ENCODE results near the gene SMPX. TPM values are rescaled to one million over a fixed set of nuclear protein-coding genes. Genes with fewer than 3 reads are reported as not detected.

SMPX gene
- total and polyA plus RNA-seq, 7 donors, result 0.89 to 111 (median 25.5) TPM; not detected in 1

DNA sequence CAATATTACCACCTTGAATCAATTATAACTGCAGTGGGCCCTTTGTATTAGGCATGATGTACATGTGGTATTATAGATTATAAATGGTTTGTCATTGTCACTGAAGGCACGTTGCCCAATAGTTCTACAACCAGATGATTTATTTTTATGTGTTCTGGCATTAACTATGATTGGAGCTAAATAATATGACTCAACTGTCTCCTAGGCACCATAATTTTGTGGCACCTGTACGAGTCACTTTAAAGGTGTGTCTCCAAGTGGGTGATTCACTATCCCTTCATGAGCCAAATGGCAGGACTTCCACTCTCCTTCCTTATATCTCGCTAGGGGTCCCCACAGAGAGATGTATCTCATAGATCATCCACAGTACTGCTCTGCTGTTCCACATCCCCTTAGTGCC lies 6.1 kb upstream of the SMPX start:
- no peaks in the 10 kb centered on the region for H3K9me3 ChIP-seq
- H3K27ac ChIP-seq, result no peak overlapping the region
- no peak overlapping the region for H3K4me3 ChIP-seq
- 53 to 72% methylated on average over 3 of the region's 3 CpGs for WGBS, 2 donors
- TF ChIP-seq CTCF (IDR thresholded peaks at IDR 0.05) (no peak), POLR2A (IDR thresholded peaks at IDR 0.05) (no peak), POLR2AphosphoS5 (IDR thresholded peaks at IDR 0.05) (no peak), EP300 (IDR thresholded peaks at IDR 0.05) (no peak)
- intact Hi-C loops (cut with DNase I), result no loop called here
- DNase-seq, result no peak
- H3K4me1 ChIP-seq, result no peaks in the 10 kb centered on the region
- no peaks in the 10 kb centered on the region for H3K36me3 ChIP-seq
- H3K27me3 ChIP-seq, result no peaks in the 10 kb centered on the region

- intact Hi-C loops (cut with DNase I), result loop anchor here (10.0 kb wide), 1 partner anchor 206 kb away; no protein-coding TSS in a partner anchor
- 78 to 83% methylated on average over 1 of the region's 1 CpG for WGBS, 2 donors
- H3K4me3 ChIP-seq, result peak overlapping the region in 1 of 4 donors; percentile 47
Observed at GRCh38 chrX:21758488-21758887, 572 bp upstream of the SMPX start.

DNA sequence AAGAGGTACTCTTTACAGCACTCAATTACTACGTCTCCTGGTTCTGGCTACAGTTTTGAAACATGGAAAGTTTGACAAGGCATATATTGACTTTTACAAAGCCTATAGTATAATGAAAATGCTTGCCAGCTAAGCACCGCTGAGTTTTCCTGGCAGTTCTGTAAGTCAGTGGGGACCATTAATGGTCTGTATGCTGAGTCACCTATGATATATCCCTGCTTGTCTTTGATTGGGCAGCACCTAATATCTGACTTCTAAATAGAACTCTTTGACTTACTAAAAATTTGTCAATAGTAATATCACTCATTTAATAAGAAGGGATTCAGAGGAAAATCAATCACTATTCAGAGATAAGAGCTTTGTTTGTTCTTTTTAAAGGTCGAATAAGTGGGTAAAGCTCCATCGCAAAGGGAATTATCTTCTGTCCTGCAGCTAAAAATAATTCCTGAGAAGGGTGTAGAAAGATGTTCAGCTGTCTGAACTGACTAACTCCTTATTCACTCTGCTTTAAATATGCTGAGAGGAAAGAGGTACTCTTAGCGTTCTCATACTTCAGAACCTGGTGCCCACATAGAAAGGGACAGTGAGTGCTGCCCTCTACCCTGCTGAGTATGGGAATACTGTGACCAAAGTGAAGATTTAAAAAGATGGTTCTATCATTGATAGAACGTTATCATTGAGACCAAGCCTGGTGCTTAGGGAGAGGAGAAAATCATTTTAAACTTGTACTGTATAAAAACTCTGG lies 959 bp downstream of the SMPX start:
- intact Hi-C loops (cut with DNase I), result loop anchor here (10.0 kb wide), 1 partner anchor 208 kb away; no protein-coding TSS in a partner anchor
- Histone ChIP-seq H3K4me3 (peak overlapping the region; percentile 13 to 47 (median 43)), H3K36me3 (no peaks in the 10 kb centered on the region), H3K9me3 (no peaks in the 10 kb centered on the region), H3K27ac (peak overlapping the region in 3 of 4 donors; percentile 64 to 75 (median 74)), H3K4me1 (peaks cover 0 to 4% (median 0%) of the 10 kb centered on the region in 4 donors), H3K27me3 (no peaks in the 10 kb centered on the region)
- no peak for DNase-seq
- TF ChIP-seq POLR2AphosphoS5 (IDR thresholded peaks at IDR 0.05) (no peak), CTCF (IDR thresholded peaks at IDR 0.05) (no peak), POLR2A (IDR thresholded peaks at IDR 0.05) (no peak), EP300 (IDR thresholded peaks at IDR 0.05) (no peak)
- 81 to 83% methylated on average over 6 of the region's 6 CpGs for WGBS, 2 donors

More at GRCh38 chrX:21758488-21758887, 572 bp upstream of the SMPX start:
- H3K36me3 ChIP-seq, result no peaks in the 10 kb centered on the region
- H3K27me3 ChIP-seq, result no peaks in the 10 kb centered on the region
- no peak for DNase-seq
- TF ChIP-seq POLR2A (IDR thresholded peaks at IDR 0.05) (no peak), EP300 (IDR thresholded peaks at IDR 0.05) (no peak), CTCF (IDR thresholded peaks at IDR 0.05) (no peak), POLR2AphosphoS5 (IDR thresholded peaks at IDR 0.05) (no peak)
- peaks cover 0 to 4% (median 0%) of the 10 kb centered on the region in 4 donors for H3K4me1 ChIP-seq
- H3K27ac ChIP-seq, result peak overlapping the region; percentile 53 to 75 (median 69)
- no peaks in the 10 kb centered on the region for H3K9me3 ChIP-seq

GRCh38 chrX:21749924-21750323 lies 8.0 kb downstream of the SMPX start:
- peaks cover 0 to 6% (median 0%) of the 10 kb centered on the region in 4 donors for H3K4me1 ChIP-seq
- TF ChIP-seq EP300 (IDR thresholded peaks at IDR 0.05) (no peak), CTCF (IDR thresholded peaks at IDR 0.05) (no peak), POLR2A (IDR thresholded peaks at IDR 0.05) (no peak), POLR2AphosphoS5 (IDR thresholded peaks at IDR 0.05) (no peak)
- no peak overlapping the region for H3K4me3 ChIP-seq
- H3K9me3 ChIP-seq, result no peaks in the 10 kb centered on the region
- no peak overlapping the region for H3K27ac ChIP-seq
- 93 to 100% methylated on average over 1 of the region's 1 CpG for WGBS, 2 donors
- no peak for DNase-seq
- intact Hi-C loops (cut with DNase I), result loop anchor here (5.0 to 10.0 kb wide), 3 partner anchors 195 to 1223 kb away; partner anchors contain the start of gene SMS
- H3K27me3 ChIP-seq, result no peaks in the 10 kb centered on the region
- no peaks in the 10 kb centered on the region for H3K36me3 ChIP-seq

Measured in sigmoid colon (tissue), 7 donors.